ENCODE results near the gene ZNF19. TPM values are rescaled to one million over a fixed set of nuclear protein-coding genes. Genes with fewer than 3 reads are reported as not detected.

ZNF19 gene
- polyA plus RNA-seq, 1 donor from 2014 or later, result 2.5 TPM

GRCh38 chr16:71424626-71425025, 64.5 kb downstream of the ZNF19 start:
- H3K27me3 Mint-ChIP-seq, result peaks cover 33% of the 10 kb centered on the region
- H3K27ac Mint-ChIP-seq, result no peak overlapping the region
- H3K9me3 Mint-ChIP-seq, result peaks cover 0 to 6% (median 0%) of the 10 kb centered on the region in 3 donors
- peaks cover 2% of the 10 kb centered on the region for H3K36me3 Mint-ChIP-seq
- peak overlapping the region in 1 of 4 donors; percentile 28 for H3K4me3 Mint-ChIP-seq
- peaks cover 0 to 8% (median 7%) of the 10 kb centered on the region in 3 donors for H3K4me1 Mint-ChIP-seq

DNA sequence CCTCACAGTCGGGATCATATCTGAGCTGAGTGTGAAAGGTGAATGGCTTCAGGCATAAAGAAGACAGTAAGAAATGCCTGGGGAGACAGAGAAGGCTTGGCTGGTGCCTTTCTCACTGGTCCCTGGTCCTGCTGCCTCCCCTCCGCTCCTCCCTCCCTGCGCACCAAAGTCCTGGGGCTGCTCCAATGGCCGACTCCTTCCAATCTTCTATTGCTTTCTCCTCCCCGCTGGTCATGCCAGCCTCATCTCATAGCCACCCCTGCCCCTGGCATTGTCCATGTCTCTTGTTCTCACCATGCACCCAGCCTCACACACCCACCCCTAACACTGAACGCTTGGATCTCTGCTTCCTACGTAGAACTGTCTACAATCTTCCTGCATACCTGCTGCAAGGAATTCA, 65.3 kb downstream of the ZNF19 start:
- H3K4me1 Mint-ChIP-seq, result peaks cover 0 to 8% (median 7%) of the 10 kb centered on the region in 3 donors
- H3K4me3 Mint-ChIP-seq, result no peak overlapping the region
- H3K27ac Mint-ChIP-seq, result peak overlapping the region in 1 of 3 donors; percentile 21
- peaks cover 2% of the 10 kb centered on the region for H3K36me3 Mint-ChIP-seq
- peaks cover 0 to 6% (median 0%) of the 10 kb centered on the region in 3 donors for H3K9me3 Mint-ChIP-seq
- peaks cover 33% of the 10 kb centered on the region for H3K27me3 Mint-ChIP-seq

Other genes with a start within 250 kb of the ZNF19 start
- 27.7 TPM for gene CMTR2, start 199.9 kb downstream of the ZNF19 start, polyA plus RNA-seq
- not detected for gene CALB2, start 130.6 kb downstream of the ZNF19 start, polyA plus RNA-seq
- not detected for gene TLE7, start 47.3 kb downstream of the ZNF19 start, polyA plus RNA-seq
- 6.5 TPM for gene ZNF23, start 27.1 kb downstream of the ZNF19 start, polyA plus RNA-seq
- not detected for gene CHST4, start 37.1 kb upstream of the ZNF19 start, polyA plus RNA-seq
- gene TAT, start 87.8 kb upstream of the ZNF19 start, polyA plus RNA-seq, result not detected
- not detected for gene MARVELD3, start 136.9 kb upstream of the ZNF19 start, polyA plus RNA-seq
- 4.7 TPM for gene PHLPP2, start 235.4 kb upstream of the ZNF19 start, polyA plus RNA-seq